ENCODE measurements around the gene SERTAD1.
"Not testable (repeated sequence)": the region's sequence is repeated elsewhere in the genome, so short reads cannot be mapped to it uniquely, and the experiment has no call there.

Gene SERTAD1

GRCh38 chr19:40460185-40460584, 34.4 kb upstream of the SERTAD1 start:
- DNase-seq (ENCODE audit: low read depth, low spot score), result no peak
- no peak for TF ChIP-seq CTCF (IDR thresholded peaks at IDR 0.05; ENCODE audit: low read depth, low read length)
- in situ Hi-C loops (cut with HindIII; ENCODE audit: low sequenced_read_pairs), result no loop called here
- H3K4me3 ChIP-seq (ENCODE audit: low read depth, low read length), result no peak overlapping the region

- no peak for DNase-seq (ENCODE audit: low read depth, low spot score)
- in situ Hi-C loops (cut with HindIII; ENCODE audit: low sequenced_read_pairs), result no loop called here
- H3K4me3 ChIP-seq (ENCODE audit: low read depth, low read length), result no peak overlapping the region
- TF ChIP-seq CTCF (IDR thresholded peaks at IDR 0.05; ENCODE audit: low read depth, low read length), result no peak
These were observed 32.8 kb upstream of the SERTAD1 start for GRCh38 chr19:40458597-40458974.

- TF ChIP-seq CTCF (IDR thresholded peaks at IDR 0.05; ENCODE audit: low read depth, low read length), result no peak
- in situ Hi-C loops (cut with HindIII; ENCODE audit: low sequenced_read_pairs), result no loop called here
- no peak for DNase-seq (ENCODE audit: low read depth, low spot score)
- no peak overlapping the region for H3K4me3 ChIP-seq (ENCODE audit: low read depth, low read length)
These were observed 32.3 kb upstream of the SERTAD1 start for GRCh38 chr19:40457953-40458596.

- in situ Hi-C loops (cut with HindIII; ENCODE audit: low sequenced_read_pairs), result no loop called here
- TF ChIP-seq CTCF (IDR thresholded peaks at IDR 0.05; ENCODE audit: low read depth, low read length), result no peak
- H3K4me3 ChIP-seq (ENCODE audit: low read depth, low read length), result no peak overlapping the region
- no peak for DNase-seq (ENCODE audit: low read depth, low spot score)
These were observed 31.3 kb upstream of the SERTAD1 start for GRCh38 chr19:40457048-40457447.

- in situ Hi-C loops (cut with HindIII; ENCODE audit: low sequenced_read_pairs); H3K4me3 ChIP-seq (ENCODE audit: low read depth, low read length); DNase-seq (ENCODE audit: low read depth, low spot score): not testable (repeated sequence)
These were observed 28.2 kb upstream of the SERTAD1 start for GRCh38 chr19:40453943-40454342.

GRCh38 chr19:40453151-40453735, 27.5 kb upstream of the SERTAD1 start:
- no peak overlapping the region for H3K4me3 ChIP-seq (ENCODE audit: low read depth, low read length)
- no peak for DNase-seq (ENCODE audit: low read depth, low spot score)
- in situ Hi-C loops (cut with HindIII; ENCODE audit: low sequenced_read_pairs), result no loop called here
- TF ChIP-seq CTCF (IDR thresholded peaks at IDR 0.05; ENCODE audit: low read depth, low read length), result no peak

GRCh38 chr19:40452016-40452415, 26.2 kb upstream of the SERTAD1 start:
- no peak for TF ChIP-seq CTCF (IDR thresholded peaks at IDR 0.05; ENCODE audit: low read depth, low read length)
- in situ Hi-C loops (cut with HindIII; ENCODE audit: low sequenced_read_pairs), result no loop called here
- no peak for DNase-seq (ENCODE audit: low read depth, low spot score)
- no peak overlapping the region for H3K4me3 ChIP-seq (ENCODE audit: low read depth, low read length)
